CD14-positive monocyte (primary cell): ENCODE data around the gene ATP2C1. TPM values are rescaled to one million over a fixed set of nuclear protein-coding genes. Genes with fewer than 3 reads are reported as not detected.
A peak's percentile ranks its signal among the peaks of the same experiment; 100 is the strongest.

ENCODE experiments used
- DNase-seq, 3 donors: peaks; one replicate each; pipeline ENCODE4 v3.0.0-alpha.2; 2011 to 2022
- H2AFZ ChIP-seq: 2 replicates; pipeline ENCODE4 v1.6.0; 2012; ENCODE audit warnings: mild to moderate bottlenecking, low read depth, low read length, inconsistent platforms; ENCODE audit not compliant: insufficient read depth, poor library complexity, severe bottlenecking
- H3K27ac ChIP-seq, 2 donors: 1 replicate in 1 of 2; 2 replicates in 1 of 2; pipeline ENCODE4 v1.5.1; 2012 to 2013; ENCODE audit warnings: low read length in 2 of 2, control low read depth in 1 of 2, inconsistent platforms in 1 of 2, low read depth in 1 of 2, mild to moderate bottlenecking in 1 of 2
- H3K27me3 ChIP-seq, 2 donors: one replicate each; pipeline versions ENCODE4 v1.6.0 to v1.6.1; 2011 to 2013; ENCODE audit warnings: low read length in 2 of 2; ENCODE audit not compliant: control insufficient read depth in 2 of 2, insufficient read depth in 2 of 2
- H3K36me3 ChIP-seq, 2 donors: replicated peaks in 1 of 2; 1 replicate in 1 of 2; 2 replicates in 1 of 2; pipeline versions ENCODE4 v1.5.1 to v1.6.1; 2012 to 2013; ENCODE audit warnings: low read length in 2 of 2, control low read depth in 1 of 2, inconsistent platforms in 1 of 2, mild to moderate bottlenecking in 1 of 2; ENCODE audit not compliant: insufficient read depth in 2 of 2, control insufficient read depth in 1 of 2
- H3K4me1 ChIP-seq, 2 donors: 1 replicate in 1 of 2; 2 replicates in 1 of 2; pipeline versions ENCODE4 v1.5.1 to v1.6.1; 2012 to 2013; ENCODE audit warnings: low read length in 2 of 2, control low read depth in 1 of 2, inconsistent platforms in 1 of 2, mild to moderate bottlenecking in 1 of 2, moderate library complexity in 1 of 2; ENCODE audit not compliant: insufficient read depth in 2 of 2, control insufficient read depth in 1 of 2
- H3K4me2 ChIP-seq: replicated peaks from 2 replicates; pipeline ENCODE3; 2012; ENCODE audit warnings: low read length, moderate library complexity, mild to moderate bottlenecking; ENCODE audit not compliant: poor library complexity, severe bottlenecking; ENCODE audit errors: extremely low read depth
- H3K4me3 ChIP-seq, 3 experiments: fragments of 200-600 bp in 1 of 3; sonication (generic) in 1 of 3; replicated peaks in 1 of 3; 1 replicate in 2 of 3; 2 replicates in 1 of 3; pipeline ENCODE4 v1.5.1; 2011 to 2013; ENCODE audit warnings: low read length in 3 of 3, mild to moderate bottlenecking in 3 of 3, control low read depth in 2 of 3, low read depth in 2 of 3, inconsistent platforms in 1 of 3, moderate library complexity in 1 of 3
- H3K79me2 ChIP-seq: 2 replicates; pipeline ENCODE4 v1.6.0; 2012; ENCODE audit warnings: mild to moderate bottlenecking, control low read depth, inconsistent platforms, low read length, moderate library complexity; ENCODE audit not compliant: insufficient read depth
- H3K9ac ChIP-seq: 2 replicates; pipeline ENCODE4 v1.6.0; 2017; ENCODE audit warnings: low read length, mild to moderate bottlenecking; ENCODE audit not compliant: insufficient read depth, poor library complexity, severe bottlenecking
- H3K9me3 ChIP-seq, 2 donors: replicated peaks in 1 of 2; 1 replicate in 1 of 2; 2 replicates in 1 of 2; pipeline versions ENCODE4 v1.5.1 to v1.6.1; 2012 to 2013; ENCODE audit warnings: low read length in 2 of 2, control low read depth in 1 of 2; ENCODE audit not compliant: control insufficient read depth in 1 of 2, insufficient read depth in 1 of 2
- H4K20me1 ChIP-seq: 2 replicates; pipeline ENCODE4 v1.6.0; 2012; ENCODE audit warnings: mild to moderate bottlenecking, low read length, control low read depth, moderate library complexity; ENCODE audit not compliant: insufficient read depth
- H3K27ac Mint-ChIP-seq, 7 donors: one replicate each; pipeline ENCODE4 v1.8.0; 2020; ENCODE audit warnings: mild to moderate bottlenecking in 7 of 7, mixed read lengths in 7 of 7, moderate library complexity in 6 of 7, inconsistent platforms in 2 of 7
- H3K27me3 Mint-ChIP-seq, 3 donors: one replicate each; pipeline ENCODE4 v1.8.0; 2021 to 2022; ENCODE audit warnings: low read depth in 3 of 3, mild to moderate bottlenecking in 3 of 3, mixed read lengths in 3 of 3, moderate library complexity in 3 of 3, inconsistent platforms in 1 of 3
- H3K36me3 Mint-ChIP-seq, 2 donors: one replicate each; pipeline ENCODE4 v1.8.0; 2020; ENCODE audit warnings: mixed read lengths in 2 of 2, inconsistent platforms in 1 of 2, mild to moderate bottlenecking in 1 of 2
- H3K4me1 Mint-ChIP-seq: one replicate; pipeline ENCODE4 v1.8.0; 2020; ENCODE audit warnings: mild to moderate bottlenecking, mixed read lengths
- H3K4me3 Mint-ChIP-seq, 2 donors: one replicate each; pipeline ENCODE4 v1.8.0; 2020; ENCODE audit warnings: mild to moderate bottlenecking in 2 of 2, mixed read lengths in 2 of 2, moderate library complexity in 1 of 2
- H3K9me3 Mint-ChIP-seq, 7 donors: one replicate each; pipeline ENCODE4 v1.8.0; 2020 to 2022; ENCODE audit warnings: mixed read lengths in 7 of 7, mild to moderate bottlenecking in 6 of 7, moderate library complexity in 6 of 7, inconsistent platforms in 2 of 7
- WGBS: methylation state at CpG from one replicate; pipeline ENCODE4 v1.1.5; 2013; ENCODE audit warnings: missing lambda C conversion rate; ENCODE audit not compliant: insufficient coverage; 5-methylcytosine and 5-hydroxymethylcytosine counted together
- intact Hi-C, 2 donors: fragments of 100-400 bp; cut with micrococcal nuclease; formaldehyde crosslinking; loops; one replicate each; pipeline versions ENCODE4 v1.15.0 to v1.15.1; 2023
- polyA plus RNA-seq, 3 donors: library from polyadenylated mRNA; depleted of rRNA in 1 of 3; unstranded in 2 of 3; stranded (reverse) in 1 of 3; fragments of 300-500 nt in 2 of 3; fragments of >200 nt in 1 of 3; fragmentation: Illumina TruSeq in 2 of 3; gene quantifications; 1 replicate in 2 of 3; 2 replicates in 1 of 3; pipeline ENCODE4 v1.2.3, GENCODE V29; 2012 to 2021
- TF ChIP-seq, protein P1 (sequence below): fragments of 200-600 bp; IDR thresholded peaks from one replicate; pipeline ENCODE4 v1.8.0; 2022; ENCODE audit warnings: antibody characterized with exemption, mild to moderate bottlenecking

ATP2C1 gene
- polyA plus RNA-seq, 3 donors: 11.7 to 22.0 (median 12.2) TPM

DNA sequence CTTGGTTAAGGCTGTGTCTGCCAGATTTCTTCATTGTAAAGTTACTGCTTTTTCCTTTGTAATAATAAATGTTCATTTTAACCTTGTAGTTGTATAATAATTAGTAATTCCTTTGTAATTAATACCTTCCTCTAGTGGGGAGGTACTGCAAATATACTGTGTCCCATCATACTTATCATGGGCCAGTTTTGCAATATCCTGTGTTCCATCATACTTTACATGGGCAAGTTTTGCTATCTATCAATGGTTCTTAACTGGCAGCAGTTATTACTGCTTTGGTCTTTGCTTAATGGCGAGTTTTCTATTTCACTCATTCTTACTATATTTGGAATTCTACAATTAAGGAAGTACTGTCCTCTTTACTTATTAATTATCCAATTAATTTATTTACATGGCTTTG is 10.6 kb downstream of the ATP2C1 start:
- H3K4me2 ChIP-seq: no peak overlapping the region
- no CpG with 5 or more reads among the region's 1 CpG for WGBS
- H3K36me3 ChIP-seq: no peaks in the 10 kb centered on the region
- Mint-ChIP-seq H3K9me3 (no peaks in the 10 kb centered on the region), H3K27me3 (no peaks in the 10 kb centered on the region), H3K27ac (no peak overlapping the region), H3K4me3 (no peak overlapping the region), H3K36me3 (peaks cover 0 to 2% of the 10 kb centered on the region in 2 donors), H3K4me1 (peaks cover 35% of the 10 kb centered on the region)
- no peak for DNase-seq
- intact Hi-C loops: no loop called here
- H3K27me3 ChIP-seq: no peaks in the 10 kb centered on the region
- no peaks in the 10 kb centered on the region for H3K9me3 ChIP-seq
- H3K4me3 ChIP-seq: no peak overlapping the region
- H3K4me1 ChIP-seq: peaks cover 0 to 14% of the 10 kb centered on the region in 2 donors
- no peak overlapping the region for H3K27ac ChIP-seq
- TF ChIP-seq, protein P1, sequence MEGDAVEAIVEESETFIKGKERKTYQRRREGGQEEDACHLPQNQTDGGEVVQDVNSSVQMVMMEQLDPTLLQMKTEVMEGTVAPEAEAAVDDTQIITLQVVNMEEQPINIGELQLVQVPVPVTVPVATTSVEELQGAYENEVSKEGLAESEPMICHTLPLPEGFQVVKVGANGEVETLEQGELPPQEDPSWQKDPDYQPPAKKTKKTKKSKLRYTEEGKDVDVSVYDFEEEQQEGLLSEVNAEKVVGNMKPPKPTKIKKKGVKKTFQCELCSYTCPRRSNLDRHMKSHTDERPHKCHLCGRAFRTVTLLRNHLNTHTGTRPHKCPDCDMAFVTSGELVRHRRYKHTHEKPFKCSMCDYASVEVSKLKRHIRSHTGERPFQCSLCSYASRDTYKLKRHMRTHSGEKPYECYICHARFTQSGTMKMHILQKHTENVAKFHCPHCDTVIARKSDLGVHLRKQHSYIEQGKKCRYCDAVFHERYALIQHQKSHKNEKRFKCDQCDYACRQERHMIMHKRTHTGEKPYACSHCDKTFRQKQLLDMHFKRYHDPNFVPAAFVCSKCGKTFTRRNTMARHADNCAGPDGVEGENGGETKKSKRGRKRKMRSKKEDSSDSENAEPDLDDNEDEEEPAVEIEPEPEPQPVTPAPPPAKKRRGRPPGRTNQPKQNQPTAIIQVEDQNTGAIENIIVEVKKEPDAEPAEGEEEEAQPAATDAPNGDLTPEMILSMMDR: no peak
- H4K20me1 ChIP-seq: peaks cover 46% of the 10 kb centered on the region
- no peak overlapping the region for H3K9ac ChIP-seq
- peaks cover 93% of the 10 kb centered on the region for H3K79me2 ChIP-seq
- H2AFZ ChIP-seq: no peak overlapping the region

DNA sequence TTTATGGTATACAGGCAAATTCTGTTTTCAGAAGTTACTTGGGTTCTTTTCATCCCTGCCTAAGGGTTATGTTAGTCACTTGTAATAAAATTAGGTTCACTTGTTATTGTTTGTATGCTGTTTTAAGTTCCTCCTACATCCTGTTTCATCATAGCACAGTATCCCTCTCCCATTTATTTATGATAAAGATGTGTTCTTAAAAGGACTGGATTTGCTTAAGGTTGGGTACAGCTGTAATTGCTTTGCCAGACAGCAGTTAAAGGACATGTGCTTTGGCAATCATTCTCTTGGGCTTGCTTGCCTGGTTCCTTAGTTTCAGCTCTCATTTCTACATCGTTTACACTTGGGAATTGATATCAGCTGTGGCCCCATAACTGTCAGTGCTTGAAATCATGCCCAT is 11.7 kb downstream of the ATP2C1 start:
- H3K4me3 Mint-ChIP-seq: no peak overlapping the region
- H3K27ac Mint-ChIP-seq: peak overlapping the region in 1 of 7 donors; percentile 24
- H3K4me3 ChIP-seq: no peak overlapping the region
- TF ChIP-seq, protein P1: no peak
- peak overlapping the region in 1 of 2 donors; percentile 7 for H3K27ac ChIP-seq
- WGBS: 50% methylated on average over 1 of the region's 1 CpG
- intact Hi-C loops: no loop called here
- no peaks in the 10 kb centered on the region for H3K27me3 Mint-ChIP-seq
- H3K4me1 Mint-ChIP-seq: peaks cover 35% of the 10 kb centered on the region
- peaks cover 0 to 2% of the 10 kb centered on the region in 2 donors for H3K36me3 Mint-ChIP-seq
- no peaks in the 10 kb centered on the region for H3K9me3 Mint-ChIP-seq
- H4K20me1 ChIP-seq: peaks cover 40% of the 10 kb centered on the region
- H3K9ac ChIP-seq: no peak overlapping the region
- no peak for DNase-seq
- H3K79me2 ChIP-seq: peaks cover 88% of the 10 kb centered on the region
- H3K4me2 ChIP-seq: no peak overlapping the region
- H3K36me3 ChIP-seq: no peaks in the 10 kb centered on the region
- no peaks in the 10 kb centered on the region for H3K9me3 ChIP-seq
- peaks cover 0 to 14% of the 10 kb centered on the region in 2 donors for H3K4me1 ChIP-seq
- no peak overlapping the region for H2AFZ ChIP-seq
- no peaks in the 10 kb centered on the region for H3K27me3 ChIP-seq
